ENCODE measurements around the gene DYNC1I1. TPM values are rescaled to one million over a fixed set of nuclear protein-coding genes. Genes with fewer than 3 reads are reported as not detected.

Gene DYNC1I1
- polyA plus RNA-seq, 1 experiment = 0.11 TPM

DNA sequence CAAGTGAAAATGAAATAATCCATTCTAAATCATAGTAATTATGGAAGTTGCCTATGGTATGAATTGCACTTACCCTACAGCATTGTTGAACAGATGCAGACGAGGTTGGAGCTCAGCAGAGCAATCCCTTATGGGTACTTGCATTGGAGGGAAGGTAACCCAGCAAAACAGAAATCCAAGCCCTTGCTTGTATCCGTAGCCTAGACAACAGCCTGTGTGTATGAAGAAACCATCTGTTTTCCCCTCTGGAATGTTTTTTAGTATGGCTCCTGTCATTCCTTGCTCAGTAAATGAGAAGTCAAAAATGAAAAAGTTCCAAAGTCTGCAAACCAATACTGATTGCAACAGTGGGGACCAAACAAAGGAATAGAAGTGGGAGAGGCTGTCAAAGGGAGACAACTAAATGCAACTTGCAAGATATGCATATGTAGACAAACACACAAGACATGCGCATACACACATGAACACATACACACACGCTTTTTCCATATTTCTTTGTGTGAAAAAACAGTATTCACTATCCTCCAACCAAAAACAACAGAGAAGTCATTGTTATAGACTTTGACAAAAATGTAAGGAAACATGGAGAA lies 260.8 kb downstream of the DYNC1I1 start:
- H3K27me3 ChIP-seq (ENCODE audit: control insufficient read depth, insufficient read depth, low read length) = no peaks in the 10 kb centered on the region
- DNase-seq (ENCODE audit: low read depth) = no peak
- no peak overlapping the region for H3K4me3 ChIP-seq (ENCODE audit: low read depth, low read length)
- no peak for TF ChIP-seq CTCF (IDR thresholded peaks at IDR 0.05; ENCODE audit: insufficient read depth, low read depth, low read length)
- POLR2A ChIA-PET = no interaction called here
- H3K36me3 ChIP-seq (ENCODE audit: control insufficient read depth, insufficient read depth, low read length) = no peaks in the 10 kb centered on the region
- CTCF ChIA-PET = no interaction called here

DNA sequence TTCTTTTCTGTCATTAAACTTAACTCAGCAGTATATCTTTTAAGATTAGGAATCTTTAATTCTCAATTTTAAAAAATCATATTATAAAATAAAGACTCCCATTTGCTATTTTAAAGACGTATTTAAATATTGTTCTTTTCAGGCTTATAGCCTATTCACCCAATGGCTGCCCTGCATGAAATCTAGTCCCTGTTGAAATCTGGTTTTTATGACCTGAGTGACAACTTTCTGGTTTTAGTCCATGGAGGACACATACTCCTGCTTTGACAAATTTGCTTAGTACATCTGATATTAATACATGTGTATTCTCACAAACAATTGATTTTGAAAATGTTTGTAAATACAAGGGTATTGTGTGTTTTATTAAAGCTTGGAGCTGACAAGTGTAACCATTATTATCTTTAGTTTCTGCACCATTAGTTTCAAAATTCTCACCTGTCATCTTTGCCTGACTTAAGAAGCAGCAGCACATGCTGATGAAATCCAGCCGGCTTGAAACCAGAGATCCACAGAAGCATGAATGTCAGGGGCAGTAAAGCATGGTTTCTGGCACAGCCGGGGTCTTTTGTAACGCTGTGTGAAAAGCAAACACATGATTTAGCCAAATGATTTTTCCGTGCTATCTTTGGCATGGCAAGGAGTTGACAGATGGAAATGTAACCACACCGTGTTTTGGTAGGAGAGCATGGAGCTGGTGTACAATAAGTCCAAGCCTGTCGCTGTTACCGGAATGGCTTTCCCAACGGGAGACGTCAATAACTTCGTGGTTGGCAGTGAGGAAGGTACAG lies 262.8 kb downstream of the DYNC1I1 start:
- DNase-seq (ENCODE audit: low read depth) = no peak
- POLR2A ChIA-PET = no interaction called here
- no peaks in the 10 kb centered on the region for H3K36me3 ChIP-seq (ENCODE audit: control insufficient read depth, insufficient read depth, low read length)
- TF ChIP-seq CTCF (IDR thresholded peaks at IDR 0.05; ENCODE audit: insufficient read depth, low read depth, low read length) = no peak
- H3K4me3 ChIP-seq (ENCODE audit: low read depth, low read length) = no peak overlapping the region
- no peaks in the 10 kb centered on the region for H3K27me3 ChIP-seq (ENCODE audit: control insufficient read depth, insufficient read depth, low read length)
- CTCF ChIA-PET = no interaction called here

DNA sequence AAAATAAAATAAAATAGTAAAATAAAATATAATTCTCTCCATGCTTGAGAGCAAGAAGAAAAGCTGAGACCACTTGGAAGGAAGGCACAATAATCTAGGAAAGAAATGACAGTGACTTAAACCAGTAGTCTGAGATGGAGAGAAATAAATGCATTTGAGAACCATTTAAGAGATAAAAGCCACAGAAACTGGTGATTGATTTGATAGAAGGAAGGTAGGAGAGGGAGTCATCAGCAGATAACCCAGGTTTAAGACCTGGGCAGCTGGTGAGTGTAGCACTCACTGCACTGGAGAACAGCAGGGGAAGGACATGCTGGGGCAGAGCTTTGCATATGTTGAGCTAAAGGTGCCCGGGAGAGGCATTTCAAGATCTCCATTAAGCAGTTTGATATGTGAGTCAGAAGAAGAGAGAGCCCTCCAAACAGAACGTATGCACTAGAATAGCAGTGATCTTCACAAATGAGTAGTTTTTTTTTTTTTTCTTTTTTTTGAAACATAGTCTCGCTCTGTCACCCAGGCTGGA lies 268.0 kb downstream of the DYNC1I1 start:
- no peak for TF ChIP-seq CTCF (IDR thresholded peaks at IDR 0.05; ENCODE audit: insufficient read depth, low read depth, low read length)
- CTCF ChIA-PET = interaction anchor here (1.1 to 1.4 kb wide), 2 partner anchors 17 to 124 kb away, joined by 3 to 4 read pairs; no protein-coding TSS in a partner anchor
- H3K4me3 ChIP-seq (ENCODE audit: low read depth, low read length) = no peak overlapping the region
- no peaks in the 10 kb centered on the region for H3K27me3 ChIP-seq (ENCODE audit: control insufficient read depth, insufficient read depth, low read length)
- DNase-seq (ENCODE audit: low read depth) = no peak
- POLR2A ChIA-PET = no interaction called here
- H3K36me3 ChIP-seq (ENCODE audit: control insufficient read depth, insufficient read depth, low read length) = no peaks in the 10 kb centered on the region

DNA sequence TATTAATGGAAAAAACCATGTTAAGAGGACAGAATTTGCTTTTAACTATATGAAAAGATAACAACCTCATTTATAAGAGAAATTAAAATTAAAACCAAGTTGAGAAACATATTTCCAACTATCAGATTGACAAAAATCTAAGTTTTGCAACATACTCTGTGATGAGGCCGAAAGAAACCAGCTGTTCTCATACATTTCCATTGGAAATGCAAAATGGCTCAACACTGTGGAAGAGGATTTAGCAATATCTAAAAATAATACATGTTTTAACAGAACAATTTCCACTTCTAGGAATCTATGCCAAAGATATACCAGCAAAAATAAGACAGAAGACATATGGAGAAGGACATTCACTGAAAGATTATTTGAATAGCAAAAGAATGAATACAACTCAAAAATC lies 268.8 kb downstream of the DYNC1I1 start:
- H3K27me3 ChIP-seq (ENCODE audit: control insufficient read depth, insufficient read depth, low read length) = no peaks in the 10 kb centered on the region
- no peaks in the 10 kb centered on the region for H3K36me3 ChIP-seq (ENCODE audit: control insufficient read depth, insufficient read depth, low read length)
- ChIA-PET POLR2A (no interaction called here), CTCF (no interaction called here)
- no peak for DNase-seq (ENCODE audit: low read depth)
- no peak for TF ChIP-seq CTCF (IDR thresholded peaks at IDR 0.05; ENCODE audit: insufficient read depth, low read depth, low read length)
- no peak overlapping the region for H3K4me3 ChIP-seq (ENCODE audit: low read depth, low read length)

DNA sequence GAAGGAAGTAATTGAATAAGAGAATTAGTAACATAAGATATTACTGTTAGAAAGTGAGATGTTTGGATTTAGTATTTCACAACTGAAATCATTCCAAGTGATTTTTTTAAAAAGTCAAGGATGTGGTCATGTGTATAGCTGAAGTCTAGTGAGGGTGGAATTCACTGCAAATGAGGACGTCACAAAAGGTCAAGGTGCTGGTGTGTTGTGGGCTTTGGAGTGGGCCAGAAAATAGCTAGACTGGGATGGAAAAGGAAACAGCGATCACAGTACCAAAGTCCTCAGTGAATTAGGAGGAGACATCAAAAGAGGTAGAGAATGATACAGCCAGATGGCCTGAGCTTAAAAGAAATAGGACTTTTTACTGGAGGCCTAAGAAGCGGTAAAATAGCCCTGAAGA lies 272.8 kb downstream of the DYNC1I1 start:
- H3K4me3 ChIP-seq (ENCODE audit: low read depth, low read length) = no peak overlapping the region
- no peaks in the 10 kb centered on the region for H3K36me3 ChIP-seq (ENCODE audit: control insufficient read depth, insufficient read depth, low read length)
- POLR2A ChIA-PET = no interaction called here
- DNase-seq (ENCODE audit: low read depth) = no peak
- TF ChIP-seq CTCF (IDR thresholded peaks at IDR 0.05; ENCODE audit: insufficient read depth, low read depth, low read length) = no peak
- no peaks in the 10 kb centered on the region for H3K27me3 ChIP-seq (ENCODE audit: control insufficient read depth, insufficient read depth, low read length)
- CTCF ChIA-PET = no interaction called here
